Astrocyte (in vitro differentiated cells and primary cell): ENCODE data around the gene ABTB2. TPM values are rescaled to one million over a fixed set of nuclear protein-coding genes. Genes with fewer than 3 reads are reported as not detected.

Experiments
- DNase-seq: peaks from one replicate; pipeline ENCODE4 v3.0.0-alpha.2; 2010; ENCODE audit warnings: low read depth
- FAIRE-seq: peaks from 2 replicates; lab custom pipeline; 2011; peaks lifted over from hg19 to GRCh38; lab: Jason Lieb, UNC
- H2AFZ ChIP-seq: 2 replicates; pipeline ENCODE4 v1.6.0; 2012; ENCODE audit warnings: low read depth, low read length, inconsistent platforms
- H3K27ac ChIP-seq: 2 replicates; pipeline ENCODE4 v1.5.1; 2011; ENCODE audit warnings: low read depth, low read length, inconsistent platforms
- H3K27me3 ChIP-seq: 2 replicates; pipeline ENCODE4 v1.6.0; 2011; ENCODE audit warnings: low read length, inconsistent platforms; ENCODE audit not compliant: insufficient read depth
- H3K36me3 ChIP-seq: 2 replicates; pipeline ENCODE4 v1.5.1; 2011; ENCODE audit warnings: low read length, inconsistent platforms; ENCODE audit not compliant: insufficient read depth
- H3K4me1 ChIP-seq: 2 replicates; pipeline ENCODE4 v1.5.1; 2011; ENCODE audit warnings: low read length, inconsistent platforms; ENCODE audit not compliant: insufficient read depth
- H3K4me2 ChIP-seq: 2 replicates; pipeline ENCODE4 v1.6.0; 2012; ENCODE audit warnings: low read length, inconsistent platforms
- H3K4me3 ChIP-seq: 2 replicates; pipeline ENCODE4 v1.5.1; 2011; ENCODE audit warnings: low read depth, mild to moderate bottlenecking, low read length, inconsistent platforms; ENCODE audit not compliant: insufficient read depth
- H3K79me2 ChIP-seq: 2 replicates; pipeline ENCODE4 v1.6.0; 2012; ENCODE audit warnings: mild to moderate bottlenecking, low read length, inconsistent platforms; ENCODE audit not compliant: insufficient read depth
- H3K9ac ChIP-seq: 2 replicates; pipeline ENCODE4 v1.6.0; 2012; ENCODE audit warnings: mild to moderate bottlenecking, low read length, inconsistent platforms
- H3K9me3 ChIP-seq: 2 replicates; pipeline ENCODE4 v1.5.1; 2012; ENCODE audit warnings: low read depth, mild to moderate bottlenecking, low read length, inconsistent platforms; ENCODE audit not compliant: insufficient read depth
- H4K20me1 ChIP-seq: 2 replicates; pipeline ENCODE4 v1.6.0; 2012; ENCODE audit warnings: low read length, inconsistent platforms; ENCODE audit not compliant: insufficient read depth
- H3K27ac Mint-ChIP-seq: one replicate; pipeline ENCODE4 v1.8.0; 2021; ENCODE audit warnings: mild to moderate bottlenecking, mixed read lengths; ENCODE audit not compliant: unreplicated experiment
- H3K27me3 Mint-ChIP-seq: one replicate; pipeline ENCODE4 v1.8.0; 2021; ENCODE audit warnings: low read depth, mixed read lengths; ENCODE audit not compliant: unreplicated experiment
- H3K36me3 Mint-ChIP-seq: one replicate; pipeline ENCODE4 v1.8.0; 2021; ENCODE audit warnings: low read depth, mixed read lengths; ENCODE audit not compliant: unreplicated experiment
- H3K4me1 Mint-ChIP-seq: one replicate; pipeline ENCODE4 v1.8.0; 2021; ENCODE audit warnings: low read depth, mixed read lengths; ENCODE audit not compliant: unreplicated experiment
- H3K4me3 Mint-ChIP-seq: one replicate; pipeline ENCODE4 v1.8.0; 2021; ENCODE audit warnings: mild to moderate bottlenecking, moderate library complexity, mixed read lengths; ENCODE audit not compliant: unreplicated experiment
- H3K9me3 Mint-ChIP-seq: one replicate; pipeline ENCODE4 v1.8.0; 2021; ENCODE audit warnings: mild to moderate bottlenecking, mixed read lengths; ENCODE audit not compliant: unreplicated experiment
- CTCF ChIP-seq: IDR thresholded peaks from 2 replicates; pipeline ENCODE4 v1.5.1; 2011; ENCODE audit warnings: low read depth, mild to moderate bottlenecking, inconsistent platforms, low read length, moderate library complexity; ENCODE audit not compliant: insufficient read depth
- EZH2 ChIP-seq: IDR thresholded peaks from 2 replicates; pipeline ENCODE4 v1.6.1; 2012; ENCODE audit warnings: mild to moderate bottlenecking, low read length, inconsistent platforms; ENCODE audit not compliant: insufficient read depth
- total RNA-seq: library from RNA; stranded (reverse); gene quantifications from 2 replicates; pipeline ENCODE4 v1.2.1, GENCODE V29; 2021

Gene ABTB2
- total RNA-seq, 1 donor from 2014 or later, result 14.1 TPM

- TF ChIP-seq CTCF (no peak), EZH2 (no peak)
- H3K27ac Mint-ChIP-seq, result peak overlapping the region; percentile 86
- H3K27ac ChIP-seq, result peak overlapping the region; percentile 58
- H3K9ac ChIP-seq, result peak overlapping the region; percentile 26
- H3K79me2 ChIP-seq, result peaks cover 4% of the 10 kb centered on the region
- H2AFZ ChIP-seq, result no peak overlapping the region
- peaks cover 8% of the 10 kb centered on the region for H4K20me1 ChIP-seq
- H3K4me1 Mint-ChIP-seq, result peaks cover 46% of the 10 kb centered on the region
- DNase-seq (peak; percentile 82), FAIRE-seq (no peak)
- peaks cover 5% of the 10 kb centered on the region for H3K36me3 Mint-ChIP-seq
- peak overlapping the region; percentile 52 for H3K4me2 ChIP-seq
- H3K9me3 Mint-ChIP-seq, result peaks cover 4% of the 10 kb centered on the region
- no peaks in the 10 kb centered on the region for H3K27me3 ChIP-seq
- H3K36me3 ChIP-seq, result no peaks in the 10 kb centered on the region
- no peaks in the 10 kb centered on the region for H3K27me3 Mint-ChIP-seq
- no peaks in the 10 kb centered on the region for H3K9me3 ChIP-seq
- H3K4me1 ChIP-seq, result peaks cover 28% of the 10 kb centered on the region
- no peak overlapping the region for H3K4me3 Mint-ChIP-seq
- no peak overlapping the region for H3K4me3 ChIP-seq
Observed at GRCh38 chr11:34243600-34244464, 114.0 kb downstream of the ABTB2 start.

- Mint-ChIP-seq H3K4me1 (peaks cover 46% of the 10 kb centered on the region), H3K4me3 (no peak overlapping the region), H3K9me3 (peaks cover 4% of the 10 kb centered on the region), H3K27me3 (no peaks in the 10 kb centered on the region), H3K27ac (peak overlapping the region; percentile 78), H3K36me3 (peaks cover 5% of the 10 kb centered on the region)
- H3K79me2 ChIP-seq, result peaks cover 4% of the 10 kb centered on the region
- no peaks in the 10 kb centered on the region for H3K27me3 ChIP-seq
- H3K36me3 ChIP-seq, result no peaks in the 10 kb centered on the region
- no peak overlapping the region for H2AFZ ChIP-seq
- H3K9ac ChIP-seq, result no peak overlapping the region
- no peak overlapping the region for H3K27ac ChIP-seq
- H3K9me3 ChIP-seq, result no peaks in the 10 kb centered on the region
- H3K4me2 ChIP-seq, result no peak overlapping the region
- TF ChIP-seq CTCF (no peak), EZH2 (no peak)
- H3K4me3 ChIP-seq, result no peak overlapping the region
- FAIRE-seq (no peak), DNase-seq (peak; percentile 55)
- peaks cover 28% of the 10 kb centered on the region for H3K4me1 ChIP-seq
- peaks cover 8% of the 10 kb centered on the region for H4K20me1 ChIP-seq
Observed at GRCh38 chr11:34242037-34242625, 115.7 kb downstream of the ABTB2 start.

- peaks cover 4% of the 10 kb centered on the region for H3K36me3 Mint-ChIP-seq
- H3K27ac ChIP-seq, result no peak overlapping the region
- H3K27ac Mint-ChIP-seq, result no peak overlapping the region
Observed at GRCh38 chr11:34240150-34240494, 117.7 kb downstream of the ABTB2 start.

More at GRCh38 chr11:34240150-34240494, 117.7 kb downstream of the ABTB2 start:
- H3K4me3 ChIP-seq, result no peak overlapping the region
- H3K4me1 ChIP-seq, result peaks cover 28% of the 10 kb centered on the region
- H3K79me2 ChIP-seq, result peaks cover 4% of the 10 kb centered on the region
- H3K9ac ChIP-seq, result no peak overlapping the region
- peaks cover 8% of the 10 kb centered on the region for H4K20me1 ChIP-seq
- Mint-ChIP-seq H3K27me3 (no peaks in the 10 kb centered on the region), H3K9me3 (peaks cover 4% of the 10 kb centered on the region), H3K4me3 (no peak overlapping the region), H3K4me1 (peaks cover 51% of the 10 kb centered on the region)
- no peak for FAIRE-seq
- H3K4me2 ChIP-seq, result no peak overlapping the region
- no peaks in the 10 kb centered on the region for H3K9me3 ChIP-seq
- H3K27me3 ChIP-seq, result no peaks in the 10 kb centered on the region
- no peak for DNase-seq
- no peaks in the 10 kb centered on the region for H3K36me3 ChIP-seq
- TF ChIP-seq EZH2 (no peak), CTCF (no peak)
- no peak overlapping the region for H2AFZ ChIP-seq
